ENCODE results near the gene KSR1.

Gene KSR1

GRCh38 chr17:27450416-27450815, 5.8 kb upstream of the KSR1 start:
- H3K4me1 ChIP-seq (ENCODE audit: control insufficient read depth in 5 of 5, insufficient read depth in 5 of 5, low read length in 5 of 5) = peaks cover 0 to under 1% (median 0%) of the 10 kb centered on the region in 5 donors
- H3K27ac ChIP-seq (ENCODE audit: low read depth, low read length) = no peak overlapping the region
- H3K4me3 ChIP-seq (ENCODE audit: low read depth in 1 of 5, low read length in 5 of 5) = no peak overlapping the region
- H3K9ac ChIP-seq (ENCODE audit: low read length in 5 of 5) = no peak overlapping the region
- H3K36me3 ChIP-seq (ENCODE audit: control insufficient read depth in 5 of 5, insufficient read depth in 5 of 5, low read length in 5 of 5) = no peaks in the 10 kb centered on the region
- H3K27me3 ChIP-seq (ENCODE audit: control insufficient read depth in 5 of 5, insufficient read depth in 4 of 5, low read length in 5 of 5) = no peaks in the 10 kb centered on the region
- no peaks in the 10 kb centered on the region for H3K9me3 ChIP-seq (ENCODE audit: control insufficient read depth in 5 of 5, low read length in 5 of 5)

- no peak overlapping the region for H3K4me3 ChIP-seq (ENCODE audit: low read depth in 1 of 5, low read length in 5 of 5)
- H3K4me1 ChIP-seq (ENCODE audit: control insufficient read depth in 5 of 5, insufficient read depth in 5 of 5, low read length in 5 of 5) = peaks cover 0 to 10% (median 5%) of the 10 kb centered on the region in 5 donors
- no peak overlapping the region for H3K27ac ChIP-seq (ENCODE audit: low read depth, low read length)
- no peaks in the 10 kb centered on the region for H3K9me3 ChIP-seq (ENCODE audit: control insufficient read depth in 5 of 5, low read length in 5 of 5)
- no peaks in the 10 kb centered on the region for H3K36me3 ChIP-seq (ENCODE audit: control insufficient read depth in 5 of 5, insufficient read depth in 5 of 5, low read length in 5 of 5)
- no peak overlapping the region for H3K9ac ChIP-seq (ENCODE audit: low read length in 5 of 5)
- no peaks in the 10 kb centered on the region for H3K27me3 ChIP-seq (ENCODE audit: control insufficient read depth in 5 of 5, insufficient read depth in 4 of 5, low read length in 5 of 5)
Observed at GRCh38 chr17:27451906-27452305, 4.3 kb upstream of the KSR1 start.

- H3K36me3 ChIP-seq (ENCODE audit: control insufficient read depth in 5 of 5, insufficient read depth in 5 of 5, low read length in 5 of 5) = no peaks in the 10 kb centered on the region
- H3K9ac ChIP-seq (ENCODE audit: low read length in 5 of 5) = no peak overlapping the region
- H3K27me3 ChIP-seq (ENCODE audit: control insufficient read depth in 5 of 5, insufficient read depth in 4 of 5, low read length in 5 of 5) = no peaks in the 10 kb centered on the region
- H3K9me3 ChIP-seq (ENCODE audit: control insufficient read depth in 5 of 5, low read length in 5 of 5) = no peaks in the 10 kb centered on the region
- H3K4me3 ChIP-seq (ENCODE audit: low read depth in 1 of 5, low read length in 5 of 5) = no peak overlapping the region
- no peak overlapping the region for H3K27ac ChIP-seq (ENCODE audit: low read depth, low read length)
- peaks cover 0 to 19% (median 14%) of the 10 kb centered on the region in 5 donors for H3K4me1 ChIP-seq (ENCODE audit: control insufficient read depth in 5 of 5, insufficient read depth in 5 of 5, low read length in 5 of 5)
Observed at GRCh38 chr17:27452828-27453227, 3.4 kb upstream of the KSR1 start.

GRCh38 chr17:27453471-27453870, 2.8 kb upstream of the KSR1 start:
- no peak overlapping the region for H3K9ac ChIP-seq (ENCODE audit: low read length in 5 of 5)
- no peaks in the 10 kb centered on the region for H3K9me3 ChIP-seq (ENCODE audit: control insufficient read depth in 5 of 5, low read length in 5 of 5)
- H3K27ac ChIP-seq (ENCODE audit: low read depth, low read length) = no peak overlapping the region
- no peak overlapping the region for H3K4me3 ChIP-seq (ENCODE audit: low read depth in 1 of 5, low read length in 5 of 5)
- H3K4me1 ChIP-seq (ENCODE audit: control insufficient read depth in 5 of 5, insufficient read depth in 5 of 5, low read length in 5 of 5) = peaks cover 3 to 26% (median 20%) of the 10 kb centered on the region in 5 donors
- H3K27me3 ChIP-seq (ENCODE audit: control insufficient read depth in 5 of 5, insufficient read depth in 4 of 5, low read length in 5 of 5) = no peaks in the 10 kb centered on the region
- H3K36me3 ChIP-seq (ENCODE audit: control insufficient read depth in 5 of 5, insufficient read depth in 5 of 5, low read length in 5 of 5) = no peaks in the 10 kb centered on the region

GRCh38 chr17:27454089-27454488, 2.2 kb upstream of the KSR1 start:
- H3K27me3 ChIP-seq (ENCODE audit: control insufficient read depth in 5 of 5, insufficient read depth in 4 of 5, low read length in 5 of 5) = no peaks in the 10 kb centered on the region
- no peak overlapping the region for H3K9ac ChIP-seq (ENCODE audit: low read length in 5 of 5)
- H3K9me3 ChIP-seq (ENCODE audit: control insufficient read depth in 5 of 5, low read length in 5 of 5) = no peaks in the 10 kb centered on the region
- H3K4me1 ChIP-seq (ENCODE audit: control insufficient read depth in 5 of 5, insufficient read depth in 5 of 5, low read length in 5 of 5) = peaks cover 3 to 32% (median 25%) of the 10 kb centered on the region in 5 donors
- H3K27ac ChIP-seq (ENCODE audit: low read depth, low read length) = no peak overlapping the region
- H3K36me3 ChIP-seq (ENCODE audit: control insufficient read depth in 5 of 5, insufficient read depth in 5 of 5, low read length in 5 of 5) = no peaks in the 10 kb centered on the region
- H3K4me3 ChIP-seq (ENCODE audit: low read depth in 1 of 5, low read length in 5 of 5) = no peak overlapping the region

GRCh38 chr17:27455236-27455913, 873 bp upstream of the KSR1 start:
- Histone ChIP-seq H3K9me3 (ENCODE audit: control insufficient read depth in 5 of 5, low read length in 5 of 5) (no peaks in the 10 kb centered on the region), H3K4me3 (ENCODE audit: low read depth in 1 of 5, low read length in 5 of 5) (peak overlapping the region; percentile 54 to 79 (median 70)), H3K27ac (ENCODE audit: low read depth, low read length) (peak overlapping the region; percentile 41), H3K4me1 (ENCODE audit: control insufficient read depth in 5 of 5, insufficient read depth in 5 of 5, low read length in 5 of 5) (peaks cover 3 to 45% (median 38%) of the 10 kb centered on the region in 5 donors), H3K36me3 (ENCODE audit: control insufficient read depth in 5 of 5, insufficient read depth in 5 of 5, low read length in 5 of 5) (no peaks in the 10 kb centered on the region), H3K9ac (ENCODE audit: low read length in 5 of 5) (peak overlapping the region in 4 of 5 donors; percentile 11 to 74 (median 62)), H3K27me3 (ENCODE audit: control insufficient read depth in 5 of 5, insufficient read depth in 4 of 5, low read length in 5 of 5) (no peaks in the 10 kb centered on the region)

GRCh38 chr17:27456681-27457359, 572 bp downstream of the KSR1 start:
- Histone ChIP-seq H3K27me3 (ENCODE audit: control insufficient read depth in 5 of 5, insufficient read depth in 4 of 5, low read length in 5 of 5) (no peaks in the 10 kb centered on the region), H3K4me3 (ENCODE audit: low read depth in 1 of 5, low read length in 5 of 5) (peak overlapping the region; percentile 70 to 79 (median 74)), H3K9me3 (ENCODE audit: control insufficient read depth in 5 of 5, low read length in 5 of 5) (no peaks in the 10 kb centered on the region), H3K36me3 (ENCODE audit: control insufficient read depth in 5 of 5, insufficient read depth in 5 of 5, low read length in 5 of 5) (no peaks in the 10 kb centered on the region), H3K4me1 (ENCODE audit: control insufficient read depth in 5 of 5, insufficient read depth in 5 of 5, low read length in 5 of 5) (peaks cover 3 to 52% (median 44%) of the 10 kb centered on the region in 5 donors), H3K9ac (ENCODE audit: low read length in 5 of 5) (peak overlapping the region; percentile 48 to 88 (median 68)), H3K27ac (ENCODE audit: low read depth, low read length) (no peak overlapping the region)

- Histone ChIP-seq H3K4me3 (ENCODE audit: low read depth in 1 of 5, low read length in 5 of 5) (peak overlapping the region; percentile 70 to 79 (median 74)), H3K9me3 (ENCODE audit: control insufficient read depth in 5 of 5, low read length in 5 of 5) (no peaks in the 10 kb centered on the region), H3K36me3 (ENCODE audit: control insufficient read depth in 5 of 5, insufficient read depth in 5 of 5, low read length in 5 of 5) (no peaks in the 10 kb centered on the region), H3K27me3 (ENCODE audit: control insufficient read depth in 5 of 5, insufficient read depth in 4 of 5, low read length in 5 of 5) (no peaks in the 10 kb centered on the region), H3K27ac (ENCODE audit: low read depth, low read length) (no peak overlapping the region), H3K4me1 (ENCODE audit: control insufficient read depth in 5 of 5, insufficient read depth in 5 of 5, low read length in 5 of 5) (peaks cover 3 to 52% (median 44%) of the 10 kb centered on the region in 5 donors), H3K9ac (ENCODE audit: low read length in 5 of 5) (peak overlapping the region; percentile 48 to 88 (median 68))
Observed at GRCh38 chr17:27457360-27457715, 1.1 kb downstream of the KSR1 start.

- Histone ChIP-seq H3K36me3 (ENCODE audit: control insufficient read depth in 5 of 5, insufficient read depth in 5 of 5, low read length in 5 of 5) (no peaks in the 10 kb centered on the region), H3K9ac (ENCODE audit: low read length in 5 of 5) (peak overlapping the region in 4 of 5 donors; percentile 62 to 88 (median 71)), H3K4me1 (ENCODE audit: control insufficient read depth in 5 of 5, insufficient read depth in 5 of 5, low read length in 5 of 5) (peaks cover 3 to 52% (median 44%) of the 10 kb centered on the region in 5 donors), H3K27me3 (ENCODE audit: control insufficient read depth in 5 of 5, insufficient read depth in 4 of 5, low read length in 5 of 5) (no peaks in the 10 kb centered on the region), H3K27ac (ENCODE audit: low read depth, low read length) (no peak overlapping the region), H3K4me3 (ENCODE audit: low read depth in 1 of 5, low read length in 5 of 5) (peak overlapping the region; percentile 37 to 77 (median 70)), H3K9me3 (ENCODE audit: control insufficient read depth in 5 of 5, low read length in 5 of 5) (no peaks in the 10 kb centered on the region)
Observed at GRCh38 chr17:27457731-27458523, 1.7 kb downstream of the KSR1 start.

GRCh38 chr17:27458524-27458908, 2.3 kb downstream of the KSR1 start:
- no peaks in the 10 kb centered on the region for H3K9me3 ChIP-seq (ENCODE audit: control insufficient read depth in 5 of 5, low read length in 5 of 5)
- H3K9ac ChIP-seq (ENCODE audit: low read length in 5 of 5) = peak overlapping the region in 1 of 5 donors; percentile 9
- no peaks in the 10 kb centered on the region for H3K27me3 ChIP-seq (ENCODE audit: control insufficient read depth in 5 of 5, insufficient read depth in 4 of 5, low read length in 5 of 5)
- H3K4me1 ChIP-seq (ENCODE audit: control insufficient read depth in 5 of 5, insufficient read depth in 5 of 5, low read length in 5 of 5) = peaks cover 3 to 55% (median 48%) of the 10 kb centered on the region in 5 donors
- no peak overlapping the region for H3K27ac ChIP-seq (ENCODE audit: low read depth, low read length)
- no peaks in the 10 kb centered on the region for H3K36me3 ChIP-seq (ENCODE audit: control insufficient read depth in 5 of 5, insufficient read depth in 5 of 5, low read length in 5 of 5)
- peak overlapping the region; percentile 32 to 77 (median 70) for H3K4me3 ChIP-seq (ENCODE audit: low read depth in 1 of 5, low read length in 5 of 5)

Data from subcutaneous abdominal adipose tissue (tissue), 5 donors.